ENCODE data around the gene IFT81. TPM values are rescaled to one million over a fixed set of nuclear protein-coding genes. Genes with fewer than 3 reads are reported as not detected.

IFT81 gene
- total and polyA plus RNA-seq, 3 donors from 2014 or later = 20.1 to 43.4 (median 26.7) TPM

DNA sequence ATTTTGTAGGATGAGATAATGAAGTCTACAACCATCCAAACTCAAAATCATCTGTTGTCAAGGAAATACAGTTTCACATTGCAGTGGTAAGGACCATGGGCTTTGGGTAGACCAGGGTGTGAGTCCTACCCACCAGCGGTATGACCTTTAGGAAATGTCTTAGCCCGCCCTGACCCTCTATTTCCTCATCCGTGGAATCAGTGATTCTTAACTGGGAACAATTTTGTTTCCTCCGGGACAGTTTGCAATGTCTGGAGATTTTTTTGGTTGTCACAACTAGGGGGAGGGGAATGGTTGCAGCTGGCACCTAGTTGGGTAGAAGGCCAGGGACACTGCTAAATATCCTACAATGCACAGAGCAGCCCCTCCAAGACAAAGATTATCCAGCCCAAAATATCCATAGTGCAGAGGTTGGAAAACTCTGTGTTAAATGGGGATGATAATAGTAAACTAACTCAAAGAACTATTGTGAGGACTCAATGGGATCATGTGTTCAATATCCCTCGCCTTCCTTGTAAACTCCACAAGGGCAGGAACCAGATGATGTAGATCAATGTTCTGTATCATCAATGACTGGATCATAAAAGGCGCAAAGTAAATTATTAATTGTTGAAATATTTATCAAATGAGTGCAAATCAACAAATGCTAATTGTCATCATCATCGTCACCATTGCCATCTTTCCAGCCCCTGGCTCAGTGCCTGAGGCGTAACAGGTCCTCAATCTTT is 15.7 kb upstream of the IFT81 start:
- intact Hi-C loops (cut with DNase I; ENCODE audit: low total_unique reads) = loop anchor here (10.0 kb wide), 2 partner anchors 116 to 326 kb away; no protein-coding TSS in a partner anchor
- WGBS, 2 donors = 78% methylated on average over 8 of the region's 8 CpGs
- H3K27ac ChIP-seq = peak overlapping the region; percentile 50 to 89
- no peaks in the 10 kb centered on the region for H3K9me3 ChIP-seq
- H3K27me3 ChIP-seq = no peaks in the 10 kb centered on the region
- no peaks in the 10 kb centered on the region for H3K36me3 ChIP-seq (ENCODE audit: low read depth, missing control alignments)
- no peak for DNase-seq
- H3K4me1 ChIP-seq = peaks cover 17% of the 10 kb centered on the region
- TF ChIP-seq, protein P1, sequence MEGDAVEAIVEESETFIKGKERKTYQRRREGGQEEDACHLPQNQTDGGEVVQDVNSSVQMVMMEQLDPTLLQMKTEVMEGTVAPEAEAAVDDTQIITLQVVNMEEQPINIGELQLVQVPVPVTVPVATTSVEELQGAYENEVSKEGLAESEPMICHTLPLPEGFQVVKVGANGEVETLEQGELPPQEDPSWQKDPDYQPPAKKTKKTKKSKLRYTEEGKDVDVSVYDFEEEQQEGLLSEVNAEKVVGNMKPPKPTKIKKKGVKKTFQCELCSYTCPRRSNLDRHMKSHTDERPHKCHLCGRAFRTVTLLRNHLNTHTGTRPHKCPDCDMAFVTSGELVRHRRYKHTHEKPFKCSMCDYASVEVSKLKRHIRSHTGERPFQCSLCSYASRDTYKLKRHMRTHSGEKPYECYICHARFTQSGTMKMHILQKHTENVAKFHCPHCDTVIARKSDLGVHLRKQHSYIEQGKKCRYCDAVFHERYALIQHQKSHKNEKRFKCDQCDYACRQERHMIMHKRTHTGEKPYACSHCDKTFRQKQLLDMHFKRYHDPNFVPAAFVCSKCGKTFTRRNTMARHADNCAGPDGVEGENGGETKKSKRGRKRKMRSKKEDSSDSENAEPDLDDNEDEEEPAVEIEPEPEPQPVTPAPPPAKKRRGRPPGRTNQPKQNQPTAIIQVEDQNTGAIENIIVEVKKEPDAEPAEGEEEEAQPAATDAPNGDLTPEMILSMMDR (IDR thresholded peaks at IDR 0.05) = no peak
- TF ChIP-seq POLR2A (IDR thresholded peaks at IDR 0.05) = no peak
- no peak overlapping the region for H3K4me3 ChIP-seq

DNA sequence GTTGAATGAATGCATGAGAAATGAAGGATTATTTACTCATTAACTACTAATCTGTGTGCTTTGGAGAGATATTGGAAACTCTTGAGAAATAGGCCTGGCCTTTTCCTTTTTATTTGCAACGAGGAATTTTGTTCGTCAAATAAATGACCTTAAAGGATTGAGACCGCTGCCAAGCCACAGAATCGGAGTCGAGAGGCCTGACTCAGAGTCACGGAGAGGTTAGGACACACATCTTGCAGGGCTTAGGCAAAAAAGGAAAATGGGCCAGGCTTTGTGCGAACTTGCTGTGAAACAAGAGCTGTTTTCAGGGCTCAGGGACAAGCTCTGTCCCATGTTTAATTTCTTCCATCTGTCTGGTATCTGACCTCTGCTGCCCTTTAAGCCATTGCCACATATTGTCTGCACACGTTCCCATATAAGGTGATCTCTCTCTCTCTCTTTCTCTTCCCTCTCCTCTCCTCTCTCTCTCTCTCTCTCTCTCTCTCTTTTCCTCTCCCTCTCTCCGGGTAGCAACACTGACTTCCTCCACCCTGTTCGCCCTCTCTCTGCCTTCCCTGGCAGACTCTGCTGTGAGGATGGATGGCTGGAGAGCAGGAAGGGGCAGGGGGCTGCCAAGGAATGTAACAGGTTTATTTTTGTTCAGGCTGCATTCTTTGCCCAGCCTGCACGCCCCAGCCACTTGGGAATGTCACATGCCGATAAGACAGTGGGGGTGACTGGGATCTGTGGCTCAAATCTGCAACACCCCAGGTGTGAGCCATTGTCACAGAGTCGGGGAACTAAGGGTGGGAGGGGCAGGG is 14.9 kb upstream of the IFT81 start:
- Histone ChIP-seq H3K36me3 (ENCODE audit: low read depth, missing control alignments) (no peaks in the 10 kb centered on the region), H3K4me3 (no peak overlapping the region), H3K9me3 (no peaks in the 10 kb centered on the region), H3K27ac (peak overlapping the region; percentile 66 to 89), H3K4me1 (peaks cover 23% of the 10 kb centered on the region), H3K27me3 (no peaks in the 10 kb centered on the region)
- WGBS, 2 donors = 43 to 55% methylated on average over 13 of the region's 13 CpGs
- TF ChIP-seq, protein P1 (IDR thresholded peaks at IDR 0.05) = peak in 1 of 3 experiments; percentile 6
- no peak for TF ChIP-seq POLR2A (IDR thresholded peaks at IDR 0.05)
- peak; percentile 88 for DNase-seq
- intact Hi-C loops (cut with DNase I; ENCODE audit: low total_unique reads) = loop anchor here (10.0 kb wide), 2 partner anchors 116 to 326 kb away; no protein-coding TSS in a partner anchor

DNA sequence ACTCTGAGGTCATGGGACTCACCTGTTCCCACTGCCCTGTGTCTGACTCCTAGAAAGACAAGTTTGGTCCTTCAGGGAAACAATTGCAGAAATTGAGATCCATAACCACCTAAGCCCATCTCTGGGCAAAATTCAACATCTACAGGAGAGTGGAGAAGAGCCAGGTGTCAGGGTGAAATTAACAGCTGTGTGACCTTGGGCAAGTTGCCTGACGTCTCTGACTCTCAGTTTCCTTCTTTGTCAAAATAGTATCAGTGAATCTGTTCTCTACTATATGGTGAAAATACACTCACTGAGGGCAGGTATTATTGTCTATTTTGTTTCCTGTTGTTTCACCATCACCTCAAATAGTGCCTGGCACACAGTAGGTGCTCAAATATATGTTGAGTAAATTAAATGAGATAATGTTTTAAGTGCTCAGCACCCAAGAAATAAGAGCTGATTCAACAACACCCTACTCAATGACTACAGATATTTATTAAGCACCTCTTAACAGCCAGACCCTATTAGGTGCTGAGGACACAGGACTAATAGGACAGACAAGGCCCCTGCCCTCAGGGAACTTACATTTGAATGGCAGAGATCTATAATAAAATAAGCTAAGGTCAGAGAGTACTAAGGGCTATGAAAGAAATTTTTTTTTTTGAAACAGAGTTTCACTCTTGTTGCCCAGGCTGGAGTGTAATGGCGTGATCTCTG is 14.2 kb upstream of the IFT81 start:
- no peak overlapping the region for H3K4me3 ChIP-seq
- H3K27me3 ChIP-seq = no peaks in the 10 kb centered on the region
- H3K27ac ChIP-seq = peak overlapping the region; percentile 66 to 89
- H3K4me1 ChIP-seq = peaks cover 27% of the 10 kb centered on the region
- intact Hi-C loops (cut with DNase I; ENCODE audit: low total_unique reads) = loop anchor here (10.0 kb wide), 2 partner anchors 115 to 325 kb away; no protein-coding TSS in a partner anchor
- WGBS, 2 donors = 60% methylated on average over 2 of the region's 2 CpGs
- no peaks in the 10 kb centered on the region for H3K9me3 ChIP-seq
- no peak for DNase-seq
- no peaks in the 10 kb centered on the region for H3K36me3 ChIP-seq (ENCODE audit: low read depth, missing control alignments)
- TF ChIP-seq POLR2A (IDR thresholded peaks at IDR 0.05) = no peak
- TF ChIP-seq, protein P1 (IDR thresholded peaks at IDR 0.05) = no peak

GRCh38 chr12:110111476-110112334 is 12.5 kb upstream of the IFT81 start:
- H3K27ac ChIP-seq = peak overlapping the region in 1 of 2 donors; percentile 89
- DNase-seq = no peak

More at GRCh38 chr12:110111476-110112334, 12.5 kb upstream of the IFT81 start:
- intact Hi-C loops (cut with DNase I; ENCODE audit: low total_unique reads) = no loop called here
- TF ChIP-seq POLR2A (IDR thresholded peaks at IDR 0.05) = no peak
- TF ChIP-seq, protein P1 (IDR thresholded peaks at IDR 0.05) = no peak
- Histone ChIP-seq H3K27me3 (no peaks in the 10 kb centered on the region), H3K4me3 (no peak overlapping the region), H3K36me3 (ENCODE audit: low read depth, missing control alignments) (no peaks in the 10 kb centered on the region), H3K9me3 (no peaks in the 10 kb centered on the region), H3K4me1 (peaks cover 27% of the 10 kb centered on the region)
- WGBS, 2 donors = 63 to 68% methylated on average over 4 of the region's 4 CpGs
